ENCODE results near the gene KNSTRN.

GRCh38 chr15:40392986-40393948 is 10.7 kb downstream of the KNSTRN start:
- TF ChIP-seq EZH2 (IDR thresholded peaks at IDR 0.05; ENCODE audit: borderline replicate concordance, low read depth, low read length, severe bottlenecking), result no peak
- TF ChIP-seq CTCF (IDR thresholded peaks at IDR 0.05; ENCODE audit: borderline replicate concordance, extremely low read depth, low read length, poor library complexity, severe bottlenecking), result no peak

All from DND-41 (cell line).